HCT116 (cell line): ENCODE results near the gene ARMH4.

Experiments used
- EZH2 ChIP-seq: fragments of 200-600 bp; sonication (generic); IDR thresholded peaks from 2 replicates; pipeline ENCODE4 v1.6.1; 2017; ENCODE audit warnings: antibody characterized with exemption, mixed run types
- JUND ChIP-seq: IDR thresholded peaks from 2 replicates; pipeline ENCODE4 v1.6.1; 2012
- POLR2AphosphoS5 ChIP-seq: IDR thresholded peaks from 2 replicates; pipeline ENCODE4 v1.6.1; 2011; ENCODE audit warnings: mild to moderate bottlenecking, low read depth, low read length, moderate library complexity
- SRF ChIP-seq: IDR thresholded peaks from 2 replicates; pipeline ENCODE4 v1.6.1; 2012; ENCODE audit warnings: low read depth
- YY1 ChIP-seq: IDR thresholded peaks from 2 replicates; pipeline ENCODE4 v1.6.1; 2011; ENCODE audit warnings: low read length, low read depth, moderate library complexity, mild to moderate bottlenecking; ENCODE audit not compliant: insufficient replicate concordance; ENCODE audit errors: extremely low read depth
- TF ChIP-seq, protein P1 (sequence below), 3 experiments: fragments of 200-600 bp in 1 of 3; sonication (generic) in 1 of 3; IDR thresholded peaks in 2 of 3; conservative IDR thresholded peaks in 1 of 3; 2 replicates each; pipeline ENCODE4 v1.5.1; 2012 to 2017; ENCODE audit warnings: low read depth in 2 of 3, low read length in 2 of 3, antibody characterized with exemption in 1 of 3, borderline replicate concordance in 1 of 3, control low read depth in 1 of 3, mild to moderate bottlenecking in 1 of 3, mixed read lengths in 1 of 3, mixed run types in 1 of 3, moderate library complexity in 1 of 3; ENCODE audit not compliant: insufficient read depth in 1 of 3
- TF ChIP-seq, protein P2 (sequence below): IDR thresholded peaks from 2 replicates; pipeline ENCODE4 v1.6.1; 2012

DNA sequence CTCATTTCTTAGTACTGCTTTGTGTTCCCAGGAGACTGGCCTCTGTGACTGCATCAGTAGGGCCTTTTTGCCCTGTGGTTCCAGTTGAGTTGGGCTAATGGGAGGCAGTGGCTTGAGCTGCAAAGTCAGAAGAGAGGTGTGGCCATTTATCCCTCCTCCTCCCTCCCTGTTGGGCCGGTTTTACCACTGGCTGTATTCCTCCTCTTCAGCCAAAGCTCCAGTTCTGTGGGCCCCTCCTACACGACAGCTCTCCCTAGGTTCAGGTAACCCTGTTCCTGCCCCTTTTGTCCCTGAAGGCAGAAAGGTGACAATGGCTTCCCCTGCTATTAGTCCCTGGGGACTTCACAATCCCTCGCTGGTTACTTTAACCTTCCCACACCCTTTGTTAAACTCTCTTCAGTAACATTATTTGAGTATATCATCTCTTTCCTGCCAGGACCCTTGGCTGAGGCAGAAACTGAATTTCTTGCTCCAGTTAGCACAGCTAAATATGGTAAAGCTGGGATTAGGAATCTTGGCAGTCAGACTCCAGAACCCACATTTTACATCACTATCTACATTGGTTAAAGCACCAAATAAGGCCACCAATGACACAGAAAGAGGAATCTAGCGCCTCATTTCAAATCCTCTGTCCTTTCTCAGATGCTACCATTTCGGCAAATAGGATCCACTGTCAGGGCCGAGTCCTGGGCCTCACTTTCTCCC, 164.3 kb downstream of the ARMH4 start:
- TF ChIP-seq, protein P1, sequence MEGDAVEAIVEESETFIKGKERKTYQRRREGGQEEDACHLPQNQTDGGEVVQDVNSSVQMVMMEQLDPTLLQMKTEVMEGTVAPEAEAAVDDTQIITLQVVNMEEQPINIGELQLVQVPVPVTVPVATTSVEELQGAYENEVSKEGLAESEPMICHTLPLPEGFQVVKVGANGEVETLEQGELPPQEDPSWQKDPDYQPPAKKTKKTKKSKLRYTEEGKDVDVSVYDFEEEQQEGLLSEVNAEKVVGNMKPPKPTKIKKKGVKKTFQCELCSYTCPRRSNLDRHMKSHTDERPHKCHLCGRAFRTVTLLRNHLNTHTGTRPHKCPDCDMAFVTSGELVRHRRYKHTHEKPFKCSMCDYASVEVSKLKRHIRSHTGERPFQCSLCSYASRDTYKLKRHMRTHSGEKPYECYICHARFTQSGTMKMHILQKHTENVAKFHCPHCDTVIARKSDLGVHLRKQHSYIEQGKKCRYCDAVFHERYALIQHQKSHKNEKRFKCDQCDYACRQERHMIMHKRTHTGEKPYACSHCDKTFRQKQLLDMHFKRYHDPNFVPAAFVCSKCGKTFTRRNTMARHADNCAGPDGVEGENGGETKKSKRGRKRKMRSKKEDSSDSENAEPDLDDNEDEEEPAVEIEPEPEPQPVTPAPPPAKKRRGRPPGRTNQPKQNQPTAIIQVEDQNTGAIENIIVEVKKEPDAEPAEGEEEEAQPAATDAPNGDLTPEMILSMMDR (IDR thresholded peaks at IDR 0.05 in 2 of 3, conservative IDR thresholded peaks at IDR 0.05 in 1 of 3; ENCODE audit: borderline replicate concordance in 1 of 3, insufficient read depth in 1 of 3, low read depth in 2 of 3, low read length in 2 of 3), result no peak
- no peak for TF ChIP-seq EZH2
- no peak for TF ChIP-seq JUND
- TF ChIP-seq, protein P2, sequence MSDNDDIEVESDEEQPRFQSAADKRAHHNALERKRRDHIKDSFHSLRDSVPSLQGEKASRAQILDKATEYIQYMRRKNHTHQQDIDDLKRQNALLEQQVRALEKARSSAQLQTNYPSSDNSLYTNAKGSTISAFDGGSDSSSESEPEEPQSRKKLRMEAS, result no peak
- no peak for TF ChIP-seq SRF
- TF ChIP-seq YY1, result no peak
- TF ChIP-seq POLR2AphosphoS5, result no peak
